Karpas-422 (cell line): Measurements from ENCODE around the gene MRPL45. TPM values are rescaled to one million over a fixed set of nuclear protein-coding genes. Genes with fewer than 3 reads are reported as not detected.
A peak's percentile ranks its signal among the peaks of the same experiment; 100 is the strongest.

Source experiments
- DNase-seq: peaks from one replicate; pipeline ENCODE4 v3.0.0-alpha.2; 2015
- H2AFZ ChIP-seq: fragments of 200-600 bp; sonication (generic); 2 replicates; pipeline ENCODE4 v1.6.1; 2014; ENCODE audit warnings: antibody characterized with exemption, low read length, mixed read lengths
- H3K27ac ChIP-seq: fragments of 200-600 bp; sonication (generic); 2 replicates; pipeline ENCODE4 v1.5.1; 2014; ENCODE audit warnings: mild to moderate bottlenecking, low read length, moderate library complexity
- H3K27me3 ChIP-seq: fragments of 200-600 bp; sonication (generic); 2 replicates; pipeline ENCODE4 v1.6.1; 2014; ENCODE audit warnings: low read length, mixed read lengths
- H3K36me3 ChIP-seq: fragments of 200-600 bp; sonication (generic); 2 replicates; pipeline ENCODE4 v1.6.1; 2014; ENCODE audit warnings: low read length, mixed read lengths; ENCODE audit not compliant: insufficient read depth
- H3K4me1 ChIP-seq: fragments of 200-600 bp; sonication (generic); 2 replicates; pipeline ENCODE4 v1.6.1; 2014; ENCODE audit warnings: mild to moderate bottlenecking, low read length, mixed read lengths
- H3K4me2 ChIP-seq: fragments of 200-600 bp; sonication (generic); 2 replicates; pipeline ENCODE4 v1.6.1; 2014; ENCODE audit warnings: low read length, low read depth, mild to moderate bottlenecking; ENCODE audit not compliant: poor library complexity, severe bottlenecking
- H3K4me3 ChIP-seq: fragments of 200-600 bp; sonication (generic); 2 replicates; pipeline ENCODE4 v1.5.1; 2014; ENCODE audit warnings: mild to moderate bottlenecking, antibody characterized with exemption, low read length, mixed read lengths
- H3K79me2 ChIP-seq: fragments of 200-600 bp; sonication (generic); 2 replicates; pipeline ENCODE4 v1.6.1; 2014; ENCODE audit warnings: mild to moderate bottlenecking, low read length, mixed read lengths
- H3K9ac ChIP-seq: fragments of 200-600 bp; sonication (generic); 2 replicates; pipeline ENCODE4 v1.6.0; 2014; ENCODE audit warnings: low read length
- H3K9me2 ChIP-seq: fragments of 200-600 bp; sonication (generic), shearing (Covaris generic); replicated peaks from 2 replicates; pipeline ENCODE4 v1.6.0; 2014; ENCODE audit warnings: mild to moderate bottlenecking, low read length, moderate library complexity; ENCODE audit not compliant: insufficient read depth
- H3K9me3 ChIP-seq: fragments of 300-700, 200-600 bp; sonication (generic); 2 replicates; pipeline ENCODE4 v1.6.1; 2014; ENCODE audit warnings: low read length, mixed read lengths
- H4K20me1 ChIP-seq: fragments of 200-600 bp; sonication (generic); 2 replicates; pipeline ENCODE4 v1.6.1; 2014; ENCODE audit warnings: mild to moderate bottlenecking, antibody characterized with exemption, low read length, low read depth; ENCODE audit not compliant: insufficient read depth
- total RNA-seq: library from RNA; depleted of rRNA; stranded (reverse); fragments of >200 nt; shearing (Covaris generic); gene quantifications from 2 replicates; pipeline ENCODE4 v1.2.3, GENCODE V29; 2014; ENCODE audit warnings: low replicate concordance

MRPL45 gene
- total RNA-seq, 1 experiment from 2014 or later, result 42.0 TPM

DNA sequence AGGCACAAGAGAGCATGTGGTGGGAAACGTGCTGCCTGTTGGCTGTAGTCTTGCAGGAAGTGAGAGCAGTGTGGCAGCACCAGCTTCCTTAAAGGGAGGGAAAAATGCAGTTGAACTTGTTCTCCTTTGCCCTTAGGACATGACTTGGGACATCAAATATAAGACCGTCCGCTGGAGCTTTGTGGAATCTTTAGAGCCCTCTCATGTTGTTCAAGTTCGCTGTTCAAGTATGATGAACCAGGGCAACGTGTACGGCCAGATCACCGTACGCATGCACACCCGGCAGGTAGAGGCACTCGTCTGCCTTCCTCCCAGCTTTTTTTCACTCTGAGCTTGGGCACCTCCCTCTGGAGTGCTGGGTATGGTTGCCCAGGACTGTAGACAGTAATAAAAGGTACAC lies 23.5 kb downstream of the MRPL45 start:
- Histone ChIP-seq H3K79me2 (no peaks in the 10 kb centered on the region), H3K27ac (no peak overlapping the region), H3K4me2 (no peak overlapping the region), H3K4me1 (peaks cover 17% of the 10 kb centered on the region), H4K20me1 (no peaks in the 10 kb centered on the region), H3K27me3 (no peaks in the 10 kb centered on the region), H3K9ac (no peak overlapping the region), H3K9me2 (no peaks in the 10 kb centered on the region), H3K36me3 (peaks cover 22% of the 10 kb centered on the region), H3K4me3 (no peak overlapping the region), H3K9me3 (no peaks in the 10 kb centered on the region), H2AFZ (no peak overlapping the region)
- DNase-seq, result no peak

DNA sequence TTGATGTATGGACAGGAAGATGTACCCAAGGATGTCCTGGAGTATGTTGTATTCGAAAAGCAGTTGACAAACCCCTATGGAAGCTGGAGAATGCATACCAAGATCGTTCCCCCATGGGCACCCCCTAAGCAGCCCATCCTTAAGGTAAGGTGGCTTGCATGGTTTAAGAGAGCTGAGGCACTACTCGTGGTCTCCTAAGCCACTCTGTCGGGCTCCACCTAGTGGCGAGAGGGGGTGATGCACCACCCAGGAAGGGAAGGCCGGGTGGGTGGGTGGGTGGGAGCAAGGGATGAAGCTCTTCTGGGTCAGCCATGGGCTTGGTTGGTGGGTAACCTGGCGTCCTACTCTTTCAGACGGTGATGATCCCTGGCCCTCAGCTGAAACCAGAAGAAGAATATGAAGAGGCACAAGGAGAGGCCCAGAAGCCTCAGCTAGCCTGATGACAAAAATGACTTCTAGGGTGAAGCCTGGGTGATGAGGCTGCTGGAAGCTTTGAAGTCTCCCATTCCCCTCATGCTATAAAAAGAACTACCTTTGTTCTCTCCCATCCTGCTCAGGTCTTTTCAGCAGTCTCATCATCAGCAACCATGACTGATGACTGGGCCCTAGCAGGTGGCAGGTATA lies 25.3 kb downstream of the MRPL45 start:
- peak; percentile 90 for DNase-seq
- Histone ChIP-seq H3K27ac (no peak overlapping the region), H3K9ac (no peak overlapping the region), H2AFZ (no peak overlapping the region), H3K9me2 (no peaks in the 10 kb centered on the region), H3K4me3 (no peak overlapping the region), H3K27me3 (no peaks in the 10 kb centered on the region; the same call in 1 of the 2 replicates), H3K79me2 (no peaks in the 10 kb centered on the region), H3K4me1 (peaks cover 28% of the 10 kb centered on the region), H3K9me3 (no peaks in the 10 kb centered on the region), H3K36me3 (peaks cover 14% of the 10 kb centered on the region; the same call in 1 of the 2 replicates), H3K4me2 (no peak overlapping the region), H4K20me1 (no peaks in the 10 kb centered on the region)

DNA sequence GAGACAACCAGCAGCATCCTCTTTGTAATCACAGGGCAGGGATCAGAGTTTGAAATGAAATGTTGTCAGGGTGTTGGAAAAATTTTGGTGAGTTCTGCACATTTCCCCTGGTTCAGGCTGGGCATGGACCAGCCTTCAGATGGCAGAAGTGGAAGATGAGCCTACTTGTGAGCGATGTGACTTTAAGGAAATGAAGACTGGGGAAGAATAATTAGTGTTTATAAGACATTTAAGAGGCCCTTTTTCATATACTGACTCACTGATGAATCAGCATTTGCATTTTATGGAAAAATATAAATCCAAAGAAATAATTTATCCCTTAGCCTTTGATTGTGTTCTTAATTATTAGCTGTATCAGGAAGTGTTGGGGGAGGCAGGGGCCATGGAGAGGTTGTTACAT lies 25.9 kb downstream of the MRPL45 start:
- H3K4me1 ChIP-seq, result peaks cover 28% of the 10 kb centered on the region
- H3K27me3 ChIP-seq, result no peaks in the 10 kb centered on the region; the same call in 1 of the 2 replicates
- no peak overlapping the region for H3K4me3 ChIP-seq
- H3K4me2 ChIP-seq, result no peak overlapping the region
- H3K9ac ChIP-seq, result no peak overlapping the region
- DNase-seq, result no peak
- H3K9me2 ChIP-seq, result no peaks in the 10 kb centered on the region
- no peaks in the 10 kb centered on the region for H4K20me1 ChIP-seq
- H2AFZ ChIP-seq, result no peak overlapping the region
- peaks cover 14% of the 10 kb centered on the region; the same call in 1 of the 2 replicates for H3K36me3 ChIP-seq
- H3K9me3 ChIP-seq, result no peaks in the 10 kb centered on the region
- no peak overlapping the region for H3K27ac ChIP-seq
- H3K79me2 ChIP-seq, result no peaks in the 10 kb centered on the region

DNA sequence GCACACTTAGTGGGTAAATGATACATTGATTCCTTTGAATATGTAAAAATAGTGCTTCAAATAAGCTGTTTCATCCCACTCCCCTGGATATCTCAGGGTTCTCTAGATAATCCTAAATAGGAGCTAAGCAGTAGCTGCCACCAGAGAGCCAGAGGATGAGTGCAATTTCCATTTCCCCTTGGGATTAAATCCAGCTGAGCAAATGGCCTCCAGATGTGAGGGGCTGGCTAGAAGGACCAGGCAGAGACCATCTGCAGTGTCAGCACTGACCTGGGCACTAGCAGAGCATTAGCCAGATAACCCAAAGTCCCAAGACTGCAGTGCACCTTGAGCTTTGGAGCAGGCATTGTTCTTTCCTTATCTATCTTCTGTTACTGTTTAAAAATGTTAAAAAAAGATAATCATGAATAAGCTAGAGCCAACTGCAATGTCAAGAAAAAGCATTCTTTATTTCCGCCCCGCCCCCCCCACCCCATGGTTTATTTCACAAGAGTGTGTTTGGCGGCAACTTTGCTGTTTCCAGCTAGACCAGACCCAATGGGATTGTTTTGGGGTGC lies 27.3 kb downstream of the MRPL45 start:
- Histone ChIP-seq H3K4me2 (no peak overlapping the region), H4K20me1 (no peaks in the 10 kb centered on the region), H3K4me3 (no peak overlapping the region), H3K79me2 (no peaks in the 10 kb centered on the region), H3K9ac (peak overlapping the region; percentile 44; the same call in 1 of the 2 replicates), H3K9me3 (no peaks in the 10 kb centered on the region), H3K27ac (no peak overlapping the region), H3K9me2 (no peaks in the 10 kb centered on the region), H3K4me1 (peaks cover 28% of the 10 kb centered on the region), H3K36me3 (peaks cover 14% of the 10 kb centered on the region; the same call in 1 of the 2 replicates), H2AFZ (no peak overlapping the region), H3K27me3 (no peaks in the 10 kb centered on the region; the same call in 1 of the 2 replicates)
- no peak for DNase-seq

DNA sequence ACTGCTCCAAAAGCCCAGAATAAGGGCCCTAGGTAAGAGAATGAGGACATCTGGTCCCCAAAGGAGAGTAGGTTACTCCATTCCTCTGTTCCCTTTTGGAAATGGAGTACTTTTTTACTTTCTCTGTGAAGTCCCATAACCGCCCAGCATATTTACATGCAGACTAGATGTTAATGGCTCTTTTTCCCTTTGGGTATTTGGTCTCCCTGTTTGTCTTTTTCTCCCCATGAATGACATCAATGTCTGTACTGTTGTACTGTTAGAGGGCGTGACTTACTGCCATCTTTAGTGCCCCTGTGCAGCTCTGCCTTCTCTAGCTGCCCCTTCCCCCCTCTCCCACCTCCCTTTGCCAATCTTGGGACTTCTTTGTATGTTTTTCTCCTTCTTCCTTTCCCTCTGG lies 27.8 kb downstream of the MRPL45 start:
- no peaks in the 10 kb centered on the region for H3K79me2 ChIP-seq
- peaks cover 14% of the 10 kb centered on the region; the same call in 1 of the 2 replicates for H3K36me3 ChIP-seq
- no peaks in the 10 kb centered on the region for H3K9me3 ChIP-seq
- H3K9me2 ChIP-seq, result no peaks in the 10 kb centered on the region
- H3K27ac ChIP-seq, result peak overlapping the region; percentile 64
- H3K9ac ChIP-seq, result peak overlapping the region; percentile 44
- H4K20me1 ChIP-seq, result no peaks in the 10 kb centered on the region
- H3K27me3 ChIP-seq, result no peaks in the 10 kb centered on the region; the same call in 1 of the 2 replicates
- peak overlapping the region; percentile 16 for H3K4me2 ChIP-seq
- H2AFZ ChIP-seq, result no peak overlapping the region
- peaks cover 28% of the 10 kb centered on the region for H3K4me1 ChIP-seq
- H3K4me3 ChIP-seq, result no peak overlapping the region
- DNase-seq, result no peak

DNA sequence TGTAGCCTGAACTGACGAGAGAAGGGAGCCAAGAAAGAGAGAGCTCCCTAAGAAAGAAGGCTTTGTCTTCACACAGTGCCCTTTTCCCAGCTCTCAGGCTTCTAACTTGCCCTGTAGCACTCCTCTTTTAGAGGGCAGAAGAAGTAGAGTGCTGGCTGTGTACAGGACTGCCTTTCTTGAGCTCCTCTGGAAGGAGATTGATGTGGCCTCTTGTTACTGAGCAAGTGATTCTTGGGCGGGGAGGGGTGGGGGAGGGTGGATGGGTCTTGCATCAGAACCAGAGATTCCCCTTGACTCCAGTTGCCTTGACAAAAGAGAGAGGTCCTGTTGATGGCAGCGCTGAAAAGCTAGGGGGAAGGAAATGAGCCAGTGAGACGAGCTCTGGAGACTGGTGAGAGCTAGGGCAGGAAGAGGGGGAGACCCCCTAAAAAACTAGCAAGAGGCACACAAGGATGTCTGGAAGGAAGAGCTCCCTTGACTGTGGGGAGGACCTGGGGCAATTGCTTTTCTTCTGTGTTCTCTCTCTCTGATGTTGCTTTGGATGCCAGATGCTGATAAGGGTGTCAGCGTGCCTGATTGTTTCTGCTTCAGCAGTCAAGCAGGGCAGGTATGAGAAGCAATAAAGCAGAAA lies 28.4 kb downstream of the MRPL45 start:
- DNase-seq, result peak; percentile 75
- Histone ChIP-seq H3K4me2 (peak overlapping the region; percentile 16), H2AFZ (no peak overlapping the region), H3K79me2 (no peaks in the 10 kb centered on the region), H3K27me3 (no peaks in the 10 kb centered on the region; the same call in 1 of the 2 replicates), H3K9ac (peak overlapping the region; percentile 44), H3K9me2 (no peaks in the 10 kb centered on the region), H3K4me3 (no peak overlapping the region; the same call in 1 of the 2 replicates), H3K4me1 (peaks cover 28% of the 10 kb centered on the region), H4K20me1 (no peaks in the 10 kb centered on the region), H3K9me3 (no peaks in the 10 kb centered on the region), H3K36me3 (peaks cover 14% of the 10 kb centered on the region; the same call in 1 of the 2 replicates), H3K27ac (peak overlapping the region; percentile 64)

DNA sequence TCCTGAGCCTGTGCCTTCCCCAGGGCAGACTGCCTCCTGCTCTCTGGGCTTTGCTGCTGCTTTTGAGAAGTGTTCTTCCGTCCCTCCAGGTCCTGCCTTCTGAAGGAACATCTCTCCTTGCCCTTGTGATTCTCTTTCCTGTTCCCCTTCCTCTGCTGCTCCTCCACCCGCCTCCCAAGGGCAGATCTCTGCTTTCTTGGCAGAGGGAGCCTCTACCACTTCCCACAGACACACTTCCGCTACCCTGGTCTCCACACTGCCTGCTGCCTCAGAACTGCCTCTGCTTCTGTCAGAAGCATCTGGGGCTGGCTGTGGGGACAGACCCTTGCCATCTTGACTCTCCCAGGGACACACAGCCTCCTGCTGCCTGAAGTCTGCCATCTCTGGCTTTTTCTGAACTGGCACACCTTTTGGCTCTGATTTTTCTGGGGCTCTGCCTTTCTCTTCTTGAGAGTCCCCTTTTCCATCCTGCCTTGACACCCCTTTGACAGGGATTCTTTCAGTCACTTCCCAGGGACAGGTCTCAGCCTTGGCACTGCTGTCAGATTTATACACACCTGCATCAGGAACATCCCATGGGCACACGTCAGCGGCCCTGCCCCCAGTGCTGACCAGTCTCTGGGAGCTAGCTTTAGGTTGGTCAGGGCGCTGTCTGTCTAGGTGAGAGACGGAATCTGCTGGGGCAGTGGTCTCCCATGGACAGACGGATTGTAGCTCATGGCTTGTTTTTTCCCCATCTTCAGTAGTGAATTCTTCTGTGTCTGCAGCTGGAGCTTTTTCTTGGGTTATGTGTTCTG lies 30.2 kb downstream of the MRPL45 start:
- Histone ChIP-seq H2AFZ (no peak overlapping the region), H3K9me3 (no peaks in the 10 kb centered on the region), H3K9me2 (no peaks in the 10 kb centered on the region), H3K79me2 (no peaks in the 10 kb centered on the region), H3K4me3 (no peak overlapping the region), H3K27ac (no peak overlapping the region), H3K36me3 (peaks cover 14% of the 10 kb centered on the region; the same call in 1 of the 2 replicates), H3K4me1 (peaks cover 28% of the 10 kb centered on the region), H3K4me2 (no peak overlapping the region), H3K9ac (no peak overlapping the region), H3K27me3 (no peaks in the 10 kb centered on the region; the same call in 1 of the 2 replicates), H4K20me1 (no peaks in the 10 kb centered on the region)
- no peak for DNase-seq
